ENCODE data around the gene WNT7B.

WNT7B gene

GRCh38 chr22:45929649-45930048, 47.3 kb downstream of the WNT7B start (continued):
- TF ChIP-seq CSRNP3 (CRISPR knock-in tag; IDR thresholded peaks at IDR 0.05) (no peak), CSDC2 (CRISPR knock-in tag; IDR thresholded peaks at IDR 0.05) (no peak), PPARA (CRISPR knock-in tag; IDR thresholded peaks at IDR 0.05; ENCODE audit: borderline replicate concordance) (no peak), CREB5 (CRISPR knock-in tag; IDR thresholded peaks at IDR 0.05; ENCODE audit: low read depth) (no peak), TCF4 (CRISPR knock-in tag; IDR thresholded peaks at IDR 0.05; ENCODE audit: borderline replicate concordance) (no peak), ESRRG (CRISPR knock-in tag; IDR thresholded peaks at IDR 0.05) (no peak)

GRCh38 chr22:45928726-45929368, 48.1 kb downstream of the WNT7B start:
- TF ChIP-seq RARB (CRISPR knock-in tag; IDR thresholded peaks at IDR 0.05), result no peak
- TF ChIP-seq PPARA (CRISPR knock-in tag; IDR thresholded peaks at IDR 0.05; ENCODE audit: borderline replicate concordance), result no peak
- TF ChIP-seq SNAI2 (CRISPR knock-in tag; IDR thresholded peaks at IDR 0.05), result no peak
- no peak for TF ChIP-seq POU6F1 (CRISPR knock-in tag; IDR thresholded peaks at IDR 0.05; ENCODE audit: borderline replicate concordance, low read depth)
- no peak for TF ChIP-seq ISL1 (CRISPR knock-in tag; IDR thresholded peaks at IDR 0.05)
- no peak for TF ChIP-seq ESRRG (CRISPR knock-in tag; IDR thresholded peaks at IDR 0.05)
- ATAC-seq, result no peak

- TF ChIP-seq ISL1 (CRISPR knock-in tag; IDR thresholded peaks at IDR 0.05), result no peak
- TF ChIP-seq TSHZ2 (CRISPR knock-in tag; IDR thresholded peaks at IDR 0.05), result no peak
- TF ChIP-seq POU6F1 (CRISPR knock-in tag; IDR thresholded peaks at IDR 0.05; ENCODE audit: borderline replicate concordance, low read depth), result no peak
- TF ChIP-seq ZFP30 (CRISPR knock-in tag; IDR thresholded peaks at IDR 0.05), result no peak
- TF ChIP-seq TCF4 (CRISPR knock-in tag; IDR thresholded peaks at IDR 0.05; ENCODE audit: borderline replicate concordance), result no peak
- no peak for TF ChIP-seq BACH2 (CRISPR knock-in tag; IDR thresholded peaks at IDR 0.05; ENCODE audit: borderline replicate concordance)
- TF ChIP-seq TOX (CRISPR knock-in tag; IDR thresholded peaks at IDR 0.05; ENCODE audit: borderline replicate concordance), result no peak
- no peak for TF ChIP-seq CREB5 (CRISPR knock-in tag; IDR thresholded peaks at IDR 0.05; ENCODE audit: low read depth)
- no peak for TF ChIP-seq ESRRG (CRISPR knock-in tag; IDR thresholded peaks at IDR 0.05)
- no peak for TF ChIP-seq CSRNP3 (CRISPR knock-in tag; IDR thresholded peaks at IDR 0.05)
These were observed 49.9 kb downstream of the WNT7B start for GRCh38 chr22:45927059-45927458.

More at GRCh38 chr22:45927059-45927458, 49.9 kb downstream of the WNT7B start:
- ATAC-seq, result no peak
